BLaER1 treated with 17β-estradiol and CSF1 and Interleukin-3, amounts not matched to agents 10 nM and 100 nM (cell line): ENCODE results near the gene SPIRE1.

Experiments used
- H3K27ac ChIP-seq, 11 experiments: shearing (Covaris generic); formaldehyde crosslinking; 2 replicates each; pipeline ENCODE4 v1.8.1; 2022
- H3K27me3 ChIP-seq, 11 experiments: shearing (Covaris generic); formaldehyde crosslinking; 2 replicates each; pipeline ENCODE4 v1.8.1; 2022
- H3K36me3 ChIP-seq, 11 experiments: shearing (Covaris generic); formaldehyde crosslinking; 2 replicates each; pipeline ENCODE4 v1.8.1; 2022
- H3K4me1 ChIP-seq, 10 experiments: shearing (Covaris generic); formaldehyde crosslinking; 2 replicates each; pipeline ENCODE4 v1.8.1; 2022
- H3K4me2 ChIP-seq, 11 experiments: shearing (Covaris generic); formaldehyde crosslinking; 2 replicates each; pipeline ENCODE4 v1.8.1; 2022
- H3K4me3 ChIP-seq, 10 experiments: shearing (Covaris generic); formaldehyde crosslinking; 2 replicates each; pipeline ENCODE4 v1.8.1; 2022
- H3K9ac ChIP-seq, 11 experiments: shearing (Covaris generic); formaldehyde crosslinking; 2 replicates each; pipeline ENCODE4 v1.8.1; 2022
- H3K9me3 ChIP-seq, 11 experiments: shearing (Covaris generic); formaldehyde crosslinking; replicated peaks in 1 of 11; 2 replicates each; pipeline ENCODE4 v1.8.1; 2022
- H4K20me1 ChIP-seq, 11 experiments: shearing (Covaris generic); formaldehyde crosslinking; 2 replicates each; pipeline ENCODE4 v1.8.1; 2022
- Cebpa-rat ChIP-seq, 11 experiments: shearing (Covaris generic); IDR thresholded peaks; 2 replicates each; pipeline ENCODE4 v1.8.1; 2022

The SPIRE1 gene

DNA sequence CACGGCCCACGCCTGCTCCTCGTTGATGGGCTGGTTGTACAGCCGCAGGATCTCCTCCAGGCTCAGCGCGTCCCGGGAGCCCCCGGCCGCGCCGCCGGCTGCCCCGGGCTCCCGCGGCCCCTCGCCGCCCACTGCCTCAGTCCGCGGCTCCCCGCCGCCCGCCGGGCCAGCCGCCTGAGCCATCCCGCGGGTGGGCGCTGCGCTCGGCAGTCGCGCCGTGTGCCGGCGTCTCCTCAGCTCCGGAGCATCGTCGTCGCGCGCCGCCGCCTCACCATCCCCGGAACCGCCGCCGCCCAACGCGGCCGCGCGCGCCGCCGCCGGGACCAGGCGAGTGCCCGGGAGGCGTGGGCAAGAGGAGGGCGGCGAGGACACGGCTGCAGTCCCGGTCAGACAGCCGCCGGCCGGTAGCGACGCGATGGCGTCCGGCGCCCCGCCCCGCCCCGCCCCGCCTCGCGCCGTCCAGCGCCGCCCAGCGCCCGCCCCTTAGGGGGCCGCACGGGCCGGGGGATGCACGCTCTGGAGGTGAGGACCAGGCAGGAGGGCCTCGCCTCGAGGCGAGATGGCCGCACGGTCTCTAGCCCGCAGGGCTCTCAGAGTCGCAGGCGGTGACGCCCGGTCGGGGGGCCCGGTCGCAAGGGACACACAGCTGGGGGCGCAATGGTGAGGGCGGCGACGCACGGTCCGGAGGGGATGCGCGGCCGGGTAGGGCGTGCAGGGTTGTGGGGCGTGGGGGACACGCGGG lies at the start of gene SPIRE1:
SPIRE1 (minus strand) TSS at position 424 of the 742 bp plus-strand sequence; CDS start at position 183, 241 bp downstream.
- Histone ChIP-seq H3K9me3 (no peaks in the 10 kb centered on the region), H3K36me3 (peaks cover 0 to 7% (median 0%) of the 10 kb centered on the region in 11 experiments; a peak in 2 of 22 replicates), H3K4me1 (peaks cover 5 to 30% (median 9%) of the 10 kb centered on the region in 10 experiments), H3K27me3 (peaks cover 36 to 69% (median 63%) of the 10 kb centered on the region in 11 experiments), H3K9ac (peak within 1 kb of the TSS; percentile 57 to 92 (median 72)), H3K27ac (peak within 1 kb of the TSS in 5 of 11 experiments; percentile 47 to 69 (median 53); a peak in 10 of 22 replicates), H3K4me2 (peak within 1 kb of the TSS; percentile 72 to 99 (median 96)), H3K4me3 (peak within 1 kb of the TSS; percentile 65 to 96 (median 80)), H4K20me1 (peaks cover 3 to 39% (median 18%) of the 10 kb centered on the region in 11 experiments; a peak in 16 of 22 replicates)
- TF ChIP-seq Cebpa-rat (IDR thresholded peaks at IDR 0.05), result no peak

GRCh38 chr18:12703664-12704063 lies 45.8 kb upstream of the SPIRE1 start:
- Histone ChIP-seq H3K9ac (peak overlapping the region; percentile 91 to 100 (median 99)), H3K36me3 (peaks cover 41 to 70% (median 54%) of the 10 kb centered on the region in 11 experiments), H4K20me1 (peaks cover 24 to 58% (median 49%) of the 10 kb centered on the region in 11 experiments; a peak in 20 of 22 replicates), H3K27ac (peak overlapping the region; percentile 94 to 100 (median 99); a peak in 21 of 22 replicates), H3K4me1 (peaks cover 30 to 44% (median 40%) of the 10 kb centered on the region in 10 experiments), H3K9me3 (no peaks in the 10 kb centered on the region), H3K27me3 (no peaks in the 10 kb centered on the region), H3K4me2 (peak overlapping the region; percentile 89 to 99 (median 94)), H3K4me3 (peak overlapping the region; percentile 77 to 95 (median 86))
- TF ChIP-seq Cebpa-rat (IDR thresholded peaks at IDR 0.05), result no peak

DNA sequence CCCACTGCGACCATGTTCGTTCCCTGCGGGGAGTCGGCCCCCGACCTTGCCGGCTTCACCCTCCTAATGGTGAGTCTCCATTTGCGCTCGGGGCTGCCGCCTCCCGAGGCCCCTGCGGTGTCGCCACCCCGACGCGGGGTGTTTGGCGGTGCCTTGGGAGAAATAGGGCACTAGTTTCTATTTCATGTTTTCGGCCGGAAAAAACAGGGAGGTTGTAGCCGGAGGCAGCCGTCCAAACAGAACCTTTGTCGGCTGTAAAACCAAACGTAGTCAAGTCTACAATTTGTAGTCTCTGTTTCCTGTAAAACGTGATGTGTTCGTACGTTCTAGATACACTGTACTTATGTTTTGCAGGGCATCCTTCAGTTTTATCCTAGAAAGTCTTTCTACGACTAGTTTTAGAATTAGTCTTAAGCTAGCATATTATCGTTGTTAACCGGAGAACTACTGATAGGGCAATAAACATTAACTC lies 45.2 kb upstream of the SPIRE1 start:
- Histone ChIP-seq H3K36me3 (peaks cover 41 to 70% (median 54%) of the 10 kb centered on the region in 11 experiments), H3K4me2 (peak overlapping the region; percentile 89 to 99 (median 94)), H3K4me1 (peaks cover 30 to 44% (median 40%) of the 10 kb centered on the region in 10 experiments), H3K9ac (peak overlapping the region; percentile 91 to 100 (median 99)), H4K20me1 (peaks cover 24 to 54% (median 44%) of the 10 kb centered on the region in 11 experiments; a peak in 20 of 22 replicates), H3K27ac (peak overlapping the region; percentile 94 to 100 (median 99)), H3K27me3 (no peaks in the 10 kb centered on the region), H3K4me3 (peak overlapping the region; percentile 77 to 95 (median 86)), H3K9me3 (no peaks in the 10 kb centered on the region)
- no peak for TF ChIP-seq Cebpa-rat (IDR thresholded peaks at IDR 0.05)

DNA sequence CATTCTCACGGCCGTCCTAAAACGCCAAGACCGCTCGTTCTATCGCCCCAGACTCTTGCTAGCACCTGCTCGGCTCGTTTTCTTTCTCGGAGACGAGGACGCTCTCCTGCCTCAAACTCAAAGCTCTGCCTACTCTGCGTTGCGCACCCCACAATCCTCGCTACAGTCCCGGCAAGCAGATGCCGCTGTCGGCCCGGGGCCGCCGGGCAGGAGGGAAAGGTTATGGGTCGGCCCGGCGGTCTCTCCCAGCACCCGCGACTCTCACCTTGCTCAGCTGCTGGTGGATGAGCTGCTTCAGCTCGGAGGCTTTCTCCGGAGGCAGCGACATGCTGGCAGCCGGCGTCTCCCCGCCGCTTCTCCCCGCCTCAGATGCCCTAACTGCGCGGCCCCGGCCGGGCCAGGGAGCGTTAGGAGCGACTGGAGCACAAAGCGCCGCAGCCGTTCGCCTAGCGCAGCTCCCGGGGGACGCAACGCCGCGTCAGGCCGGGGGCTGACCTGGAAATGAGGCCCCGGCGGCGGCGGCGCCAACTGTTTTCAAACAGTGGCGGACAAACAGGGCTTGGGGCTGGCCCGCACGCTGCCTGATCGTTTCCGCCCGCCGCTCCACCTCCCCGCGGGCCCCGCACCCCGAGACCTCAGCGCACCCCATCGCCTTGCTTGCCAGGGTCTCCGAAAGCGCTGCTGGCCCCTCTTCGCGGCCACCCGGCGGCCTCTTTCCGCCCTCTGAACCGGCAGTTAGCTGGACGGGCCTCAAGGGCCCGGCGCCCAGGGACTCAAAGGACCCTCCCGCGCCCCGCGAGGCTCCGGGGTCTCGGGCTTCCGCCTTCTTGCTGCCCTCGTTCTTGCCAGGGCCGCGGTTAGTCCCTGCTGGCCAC lies 44.6 kb upstream of the SPIRE1 start, which contains the start of the genes CEP76 and PSMG2:
CEP76 (minus strand) TSS at position 503 of the 875 bp plus-strand sequence; CDS start at position 328, 175 bp downstream.
PSMG2 (plus strand) TSS at position 822 of the 875 bp plus-strand sequence. CDS start 66 bp downstream, outside the sequence.
- Histone ChIP-seq H3K9me3 (no peaks in the 10 kb centered on the region), H3K4me1 (peaks cover 30 to 44% (median 40%) of the 10 kb centered on the region in 10 experiments), H4K20me1 (peaks cover 24 to 50% (median 40%) of the 10 kb centered on the region in 11 experiments; a peak in 20 of 22 replicates), H3K36me3 (peaks cover 36 to 70% (median 51%) of the 10 kb centered on the region in 11 experiments), H3K27me3 (no peaks in the 10 kb centered on the region), H3K27ac (peak within 1 kb of the TSS; percentile 94 to 100 (median 99)), H3K4me3 (peak within 1 kb of the TSS; percentile 77 to 95 (median 86)), H3K4me2 (peak within 1 kb of the TSS; percentile 89 to 99 (median 94)), H3K9ac (peak within 1 kb of the TSS; percentile 91 to 100 (median 99))
- no peak for TF ChIP-seq Cebpa-rat (IDR thresholded peaks at IDR 0.05)

DNA sequence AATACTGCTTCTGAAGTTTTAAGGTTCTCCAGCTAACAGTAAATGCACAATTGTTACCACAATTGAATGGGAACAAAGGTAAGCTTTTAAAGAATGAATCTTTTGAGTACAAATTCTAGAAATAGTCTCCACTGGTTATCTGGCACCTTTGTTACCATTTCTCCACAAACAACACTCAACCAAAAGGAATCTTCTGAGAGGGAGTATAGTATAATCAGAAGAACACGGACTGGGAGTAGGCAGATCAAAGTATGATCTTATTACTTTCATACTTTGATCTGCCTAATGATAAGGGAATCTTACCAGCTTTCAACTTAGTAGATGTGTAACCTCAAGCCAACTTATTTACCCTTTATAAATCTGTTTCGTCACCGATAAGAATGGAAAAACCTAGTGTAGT lies 43.3 kb upstream of the SPIRE1 start:
- Histone ChIP-seq H3K9me3 (no peaks in the 10 kb centered on the region), H3K9ac (peak overlapping the region; percentile 91 to 100 (median 99); a peak in 20 of 22 replicates), H3K36me3 (peaks cover 29 to 70% (median 51%) of the 10 kb centered on the region in 11 experiments), H4K20me1 (peaks cover 20 to 39% (median 27%) of the 10 kb centered on the region in 11 experiments; a peak in 20 of 22 replicates), H3K4me1 (peaks cover 30 to 44% (median 40%) of the 10 kb centered on the region in 10 experiments), H3K27me3 (no peaks in the 10 kb centered on the region), H3K4me3 (peak overlapping the region; percentile 77 to 95 (median 86)), H3K27ac (peak overlapping the region in 9 of 11 experiments; percentile 94 to 100 (median 99); a peak in 12 of 22 replicates), H3K4me2 (peak overlapping the region; percentile 80 to 95 (median 83))
- TF ChIP-seq Cebpa-rat (IDR thresholded peaks at IDR 0.05), result no peak

GRCh38 chr18:12699747-12700146 lies 41.8 kb upstream of the SPIRE1 start:
- Histone ChIP-seq H3K4me1 (peaks cover 24 to 35% (median 33%) of the 10 kb centered on the region in 10 experiments), H3K36me3 (peaks cover 32 to 70% (median 51%) of the 10 kb centered on the region in 11 experiments), H4K20me1 (peaks cover 7 to 25% (median 13%) of the 10 kb centered on the region in 11 experiments; a peak in 17 of 22 replicates), H3K9ac (peak overlapping the region in 1 of 11 experiments; percentile 35; a peak in 2 of 22 replicates), H3K4me3 (no peak overlapping the region), H3K27me3 (no peaks in the 10 kb centered on the region), H3K27ac (no peak overlapping the region), H3K4me2 (peak overlapping the region in 5 of 11 experiments; percentile 80 to 95 (median 89); a peak in 9 of 22 replicates), H3K9me3 (no peaks in the 10 kb centered on the region)
- no peak for TF ChIP-seq Cebpa-rat (IDR thresholded peaks at IDR 0.05)

- Histone ChIP-seq H3K4me2 (no peak overlapping the region), H3K4me3 (no peak overlapping the region), H3K36me3 (peaks cover 35 to 91% (median 77%) of the 10 kb centered on the region in 11 experiments), H3K4me1 (peaks cover 0 to 30% (median 14%) of the 10 kb centered on the region in 10 experiments; a peak in 15 of 20 replicates), H3K9me3 (no peaks in the 10 kb centered on the region), H3K9ac (no peak overlapping the region; a peak in 1 of 22 replicates), H4K20me1 (no peaks in the 10 kb centered on the region), H3K27me3 (no peaks in the 10 kb centered on the region), H3K27ac (no peak overlapping the region)
- no peak for TF ChIP-seq Cebpa-rat (IDR thresholded peaks at IDR 0.05)
Measured at GRCh38 chr18:12694032-12694431, 36.1 kb upstream of the SPIRE1 start.

DNA sequence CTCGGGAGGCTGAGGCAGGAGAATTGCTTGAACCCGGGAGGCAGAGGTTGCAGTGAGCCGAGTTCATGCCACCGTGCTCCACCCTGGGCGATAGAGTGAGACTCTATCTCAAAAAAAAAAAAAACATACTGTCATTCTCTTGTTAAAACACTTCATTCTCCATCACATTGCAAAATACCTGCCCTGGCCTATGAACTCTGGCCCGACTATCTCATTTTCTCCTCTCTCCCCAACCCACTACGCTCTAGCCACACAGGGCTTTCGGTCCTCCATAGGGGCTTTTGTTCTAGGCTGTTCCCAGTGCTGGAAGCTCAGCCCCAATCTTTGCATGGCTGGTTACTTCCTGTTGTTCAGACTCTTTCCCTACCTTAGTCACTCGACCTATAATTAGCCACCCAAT lies 34.3 kb upstream of the SPIRE1 start:
- Histone ChIP-seq H3K9me3 (no peaks in the 10 kb centered on the region), H3K4me2 (no peak overlapping the region), H3K36me3 (peaks cover 25 to 81% (median 72%) of the 10 kb centered on the region in 11 experiments; a peak in 21 of 22 replicates), H4K20me1 (no peaks in the 10 kb centered on the region), H3K9ac (no peak overlapping the region), H3K4me1 (peaks cover 0 to 31% (median 16%) of the 10 kb centered on the region in 10 experiments; a peak in 15 of 20 replicates), H3K27ac (no peak overlapping the region), H3K4me3 (no peak overlapping the region), H3K27me3 (no peaks in the 10 kb centered on the region)
- TF ChIP-seq Cebpa-rat (IDR thresholded peaks at IDR 0.05), result no peak
